HepG2 (cell line): ENCODE data around the gene C12orf60. TPM values are rescaled to one million over a fixed set of nuclear protein-coding genes. Genes with fewer than 3 reads are reported as not detected.

Experiments
- ATAC-seq: fragments of 200-7000 bp; cut with Tn5 transposase; 3 replicates; pipeline ENCODE4 v1.9.1; 2020; ENCODE audit warnings: mild to moderate bottlenecking, moderate library complexity
- BruUV-seq: library from RNA; stranded (reverse); fragments of 400-500 nt; replicated peaks from 2 replicates; lab custom pipeline; 2021; lab: Mats Ljungman, UMichigan
- CTCF ChIA-PET: fragments of 300-600 bp; formaldehyde crosslinking; extraction: SDS; loops from one replicate; lab custom pipeline; 2021; ENCODE audit warnings: low total read pairs, inconsistent platforms, low intra/inter-chr PET ratio; lab: Yijun Ruan, JAX
- POLR2A ChIA-PET: fragments of 350-600 bp; sonication (Branson Sonifier 250); formaldehyde crosslinking; loops from one replicate; lab custom pipeline; 2020; ENCODE audit warnings: antibody characterized with exemption, inconsistent platforms; lab: Yijun Ruan, JAX
- DNase-seq: peaks from one replicate; pipeline ENCODE4 v3.0.0-alpha.2; 2015; ENCODE audit warnings: low spot score
- FAIRE-seq: peaks from 3 replicates; lab custom pipeline; 2011; peaks lifted over from hg19 to GRCh38; lab: Jason Lieb, UNC
- H2AFZ ChIP-seq: one replicate; pipeline ENCODE4 v1.6.1; 2011; ENCODE audit warnings: low read length, inconsistent platforms
- H3K27ac ChIP-seq: fragments of 300-600 bp; 3 replicates; pipeline ENCODE4 v1.8.0; 2011; ENCODE audit warnings: mixed run types, mild to moderate bottlenecking, mixed read lengths, low read length, inconsistent platforms; ENCODE audit not compliant: insufficient read depth; ENCODE audit errors: extremely low read length
- H3K27me3 ChIP-seq, 2 experiments: fragments of 200-600 bp in 1 of 2; 2 replicates in 1 of 2; 3 replicates in 1 of 2; pipeline versions ENCODE4 v1.6.0 to v1.8.0; 2011; ENCODE audit warnings: low read length in 2 of 2, mild to moderate bottlenecking in 2 of 2, moderate library complexity in 2 of 2, inconsistent platforms in 1 of 2; ENCODE audit not compliant: insufficient read depth in 2 of 2, control insufficient read depth in 1 of 2
- H3K36me3 ChIP-seq, 2 experiments: fragments of 200-600 bp in 1 of 2; replicated peaks in 1 of 2; 2 replicates in 1 of 2; 3 replicates in 1 of 2; pipeline versions ENCODE4 v1.5.1 to v1.8.0; 2011; ENCODE audit warnings: low read length in 2 of 2, inconsistent platforms in 1 of 2; ENCODE audit not compliant: insufficient read depth in 2 of 2, control insufficient read depth in 1 of 2
- H3K4me1 ChIP-seq: 2 replicates; pipeline ENCODE4 v1.5.1; 2012; ENCODE audit warnings: low read length, inconsistent platforms; ENCODE audit not compliant: insufficient read depth
- H3K4me2 ChIP-seq: 2 replicates; pipeline ENCODE4 v1.6.0; 2011; ENCODE audit warnings: low read depth, low read length, inconsistent platforms
- H3K4me3 ChIP-seq, 3 experiments: fragments of 200-600 bp in 1 of 3; sonication (generic), shearing (Covaris generic) in 1 of 3; replicated peaks in 1 of 3; 2 replicates each; pipeline ENCODE4 v1.5.1; 2011 to 2016; ENCODE audit warnings: low read length in 3 of 3, inconsistent platforms in 2 of 3, low read depth in 2 of 3, mild to moderate bottlenecking in 2 of 3, control low read depth in 1 of 3, mixed read lengths in 1 of 3; ENCODE audit not compliant: insufficient read depth in 1 of 3
- H3K79me2 ChIP-seq: one replicate; pipeline ENCODE4 v1.6.1; 2011; ENCODE audit warnings: low read length, inconsistent platforms; ENCODE audit not compliant: insufficient read depth
- H3K9ac ChIP-seq: 2 replicates; pipeline ENCODE4 v1.6.0; 2011; ENCODE audit warnings: mild to moderate bottlenecking, low read depth, low read length, inconsistent platforms; ENCODE audit not compliant: insufficient read depth
- H3K9me3 ChIP-seq: 2 replicates; pipeline ENCODE4 v1.5.1; 2012; ENCODE audit warnings: mild to moderate bottlenecking, low read length
- H4K20me1 ChIP-seq: 2 replicates; pipeline ENCODE4 v1.6.0; 2011; ENCODE audit warnings: inconsistent platforms, mild to moderate bottlenecking, low read length, moderate library complexity; ENCODE audit not compliant: insufficient read depth
- ATRX ChIP-seq: sonication (generic); formaldehyde crosslinking; IDR thresholded peaks from 2 replicates; pipeline ENCODE4 v1.4.0; 2020; ENCODE audit warnings: missing genetic modification reagents, borderline replicate concordance
- ESRRA ChIP-seq: sonication (generic); formaldehyde crosslinking; IDR thresholded peaks from 2 replicates; pipeline ENCODE4 v1.5.1; 2020; ENCODE audit warnings: mild to moderate bottlenecking, low read depth, missing genetic modification reagents
- HNRNPK ChIP-seq: fragments of 200-400 bp; formaldehyde crosslinking; IDR thresholded peaks from 2 replicates; pipeline ENCODE4 v1.6.1; 2018; ENCODE audit warnings: low read length, low read depth, moderate library complexity, mild to moderate bottlenecking; ENCODE audit not compliant: poor library complexity, severe bottlenecking
- MAFF ChIP-seq: IDR thresholded peaks from 2 replicates; pipeline ENCODE4 v1.6.1; 2011; ENCODE audit warnings: low read depth, low read length, improper control_type of control experiment
- MXI1 ChIP-seq: IDR thresholded peaks from 3 replicates; pipeline ENCODE4 v1.6.1; 2012; ENCODE audit warnings: low read depth, low read length, inconsistent platforms, borderline replicate concordance
- NCOA1 ChIP-seq: sonication (generic); formaldehyde crosslinking; IDR thresholded peaks from 2 replicates; pipeline ENCODE4 v1.9.0; 2021; ENCODE audit warnings: missing genetic modification reagents
- NFRKB ChIP-seq: fragments of 450-650 bp; IDR thresholded peaks from 2 replicates; pipeline ENCODE4 v1.6.1; 2017
- NRL ChIP-seq: sonication (generic); formaldehyde crosslinking; IDR thresholded peaks from 2 replicates; pipeline ENCODE4 v1.5.0; 2020; ENCODE audit warnings: missing genetic modification reagents, mild to moderate bottlenecking, moderate library complexity, borderline replicate concordance
- RFXAP ChIP-seq: sonication (generic); formaldehyde crosslinking; IDR thresholded peaks from 2 replicates; pipeline ENCODE4 v1.4.0; 2020; ENCODE audit warnings: missing genetic modification reagents, borderline replicate concordance
- SNAPC2 ChIP-seq: sonication (generic); formaldehyde crosslinking; IDR thresholded peaks from 2 replicates; pipeline ENCODE4 v1.8.1; 2022; ENCODE audit warnings: mild to moderate bottlenecking, missing genetic modification reagents
- SOX5 ChIP-seq: IDR thresholded peaks from 2 replicates; pipeline ENCODE4 v1.6.1; 2016; ENCODE audit warnings: borderline replicate concordance
- XRCC5 ChIP-seq: fragments of 200-400 bp; formaldehyde crosslinking; optimal IDR thresholded peaks from 2 replicates; pipeline ENCODE3; 2017; ENCODE audit warnings: mild to moderate bottlenecking, low read length
- ZNF354B ChIP-seq: sonication (generic); formaldehyde crosslinking; IDR thresholded peaks from 2 replicates; pipeline ENCODE4 v1.8.0; 2022; ENCODE audit warnings: mild to moderate bottlenecking, missing genetic modification reagents
- ZNF558 ChIP-seq: sonication (generic); formaldehyde crosslinking; IDR thresholded peaks from 2 replicates; pipeline ENCODE4 v1.9.0; 2022; ENCODE audit warnings: mild to moderate bottlenecking, missing genetic modification reagents, borderline replicate concordance
- ZNF629 ChIP-seq: sonication (generic); formaldehyde crosslinking; conservative IDR thresholded peaks from 2 replicates; pipeline ENCODE4 v1.5.0; 2020; ENCODE audit warnings: missing genetic modification reagents
- WGBS: methylation state at CpG from one replicate; pipeline ENCODE4 v1.1.6; 2017; ENCODE audit warnings: low lambda C conversion rate; 5-methylcytosine and 5-hydroxymethylcytosine counted together
- in situ Hi-C: cut with HindIII; loops from 2 replicates; pipeline ENCODE4 v1.10.0; 2017; ENCODE audit warnings: low pct_unique_long_range_greater_than_20kb; ENCODE audit not compliant: extremely low pct_ligation_motif_present
- intact Hi-C: fragments of 100-400 bp; cut with micrococcal nuclease; formaldehyde crosslinking; loops from one replicate; pipeline ENCODE4 v1.10.0; 2022; ENCODE audit not compliant: unreplicated experiment
- polyA plus RNA-seq, 8 experiments: library from polyadenylated mRNA; depleted of rRNA in 3 of 8; stranded (reverse) in 7 of 8; unstranded in 1 of 8; fragments of >200 nt; fragmentation: Illumina TruSeq in 4 of 8; extraction: Trizol in 4 of 8; gene quantifications; 2 replicates each; pipeline versions ENCODE4 v1.2.1 to v1.2.3, GENCODE V29; 2011 to 2016; ENCODE audit warnings: low read depth in 4 of 8, missing spikeins in 1 of 8, mixed read lengths in 1 of 8; ENCODE audit not compliant: insufficient read depth in 1 of 8
- total RNA-seq, 5 experiments: library from RNA; depleted of rRNA; stranded (reverse); fragments of >200 nt; fragmentation: Illumina TruSeq; extraction: Trizol; gene quantifications; 2 replicates each; pipeline ENCODE4 v1.2.3, GENCODE V29; 2016; ENCODE audit warnings: low read depth in 1 of 5
- TF ChIP-seq, protein P1 (sequence below): IDR thresholded peaks from 2 replicates; pipeline ENCODE4 v1.6.1; 2016; ENCODE audit warnings: low read depth, missing genetic modification reagents, missing compliant biosample characterization
- TF ChIP-seq, protein P2 (sequence below): IDR thresholded peaks from 2 replicates; pipeline ENCODE4 v1.6.1; 2012; ENCODE audit warnings: low read depth, low read length, improper control_type of control experiment
- TF ChIP-seq, protein P3 (sequence below): sonication (generic); formaldehyde crosslinking; IDR thresholded peaks from 2 replicates; pipeline ENCODE4 v1.5.0; 2020; ENCODE audit warnings: missing genetic modification reagents

Gene C12orf60
- total and polyA plus RNA-seq, 2 of the 13 experiments (the other 11 are each of a cell fraction or from before 2014, with no cell fraction given) = 0.55 to 1.4 TPM

DNA sequence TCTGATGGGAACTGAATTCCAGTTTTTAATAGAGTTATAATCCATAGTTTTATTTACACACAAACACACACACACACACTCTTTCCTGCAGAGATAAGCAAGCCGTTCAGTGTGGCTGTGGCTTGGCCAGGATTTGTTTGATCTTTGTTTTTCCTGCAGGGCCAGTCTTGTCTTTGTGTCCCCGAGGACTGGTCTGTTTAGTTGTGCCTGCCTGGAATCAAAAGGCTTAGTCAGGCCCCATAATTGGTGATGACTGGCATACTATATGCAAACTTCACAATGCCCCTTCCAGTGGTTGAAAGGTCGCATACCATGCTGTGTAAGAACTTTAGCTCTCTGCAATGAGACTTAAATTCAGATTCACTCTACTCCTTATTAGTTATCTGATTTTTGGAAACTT is 26.2 kb upstream of the C12orf60 start:
- H3K27me3 ChIP-seq = no peaks in the 10 kb centered on the region; a peak in 2 of 5 replicates
- ChIA-PET POLR2A (interaction anchor here (1.4 kb wide), 1 partner anchor 26 kb away, joined by 6 read pairs; the partner anchor contains the start of genes C12orf60 and WBP11), CTCF (no interaction called here)
- BruUV-seq = no TSS peak
- H3K9ac ChIP-seq = no peak overlapping the region
- peaks cover 7% of the 10 kb centered on the region for H3K79me2 ChIP-seq
- no peak overlapping the region for H3K4me3 ChIP-seq
- peak overlapping the region; percentile 55 for H3K4me2 ChIP-seq
- ATAC-seq (peak; percentile 38), FAIRE-seq (peak; percentile 12), DNase-seq (peak; percentile 77)
- no peaks in the 10 kb centered on the region for H4K20me1 ChIP-seq
- H3K36me3 ChIP-seq = no peaks in the 10 kb centered on the region
- WGBS = 5% methylated on average over 3 of the region's 3 CpGs
- no peak overlapping the region for H3K27ac ChIP-seq
- H3K9me3 ChIP-seq = no peaks in the 10 kb centered on the region
- intact Hi-C loops (loop anchor here (10.0 kb wide), 1 partner anchor 1108 kb away; the partner anchor contains the start of gene STRAP), in situ Hi-C loops (no loop called here)
- H3K4me1 ChIP-seq = peaks cover 42% of the 10 kb centered on the region
- H2AFZ ChIP-seq = no peak overlapping the region
- TF ChIP-seq ZNF558 = no peak
- no peak for TF ChIP-seq HNRNPK
- peak; percentile 38 for TF ChIP-seq SOX5 (CRISPR knock-in tag)
- TF ChIP-seq, protein P1, sequence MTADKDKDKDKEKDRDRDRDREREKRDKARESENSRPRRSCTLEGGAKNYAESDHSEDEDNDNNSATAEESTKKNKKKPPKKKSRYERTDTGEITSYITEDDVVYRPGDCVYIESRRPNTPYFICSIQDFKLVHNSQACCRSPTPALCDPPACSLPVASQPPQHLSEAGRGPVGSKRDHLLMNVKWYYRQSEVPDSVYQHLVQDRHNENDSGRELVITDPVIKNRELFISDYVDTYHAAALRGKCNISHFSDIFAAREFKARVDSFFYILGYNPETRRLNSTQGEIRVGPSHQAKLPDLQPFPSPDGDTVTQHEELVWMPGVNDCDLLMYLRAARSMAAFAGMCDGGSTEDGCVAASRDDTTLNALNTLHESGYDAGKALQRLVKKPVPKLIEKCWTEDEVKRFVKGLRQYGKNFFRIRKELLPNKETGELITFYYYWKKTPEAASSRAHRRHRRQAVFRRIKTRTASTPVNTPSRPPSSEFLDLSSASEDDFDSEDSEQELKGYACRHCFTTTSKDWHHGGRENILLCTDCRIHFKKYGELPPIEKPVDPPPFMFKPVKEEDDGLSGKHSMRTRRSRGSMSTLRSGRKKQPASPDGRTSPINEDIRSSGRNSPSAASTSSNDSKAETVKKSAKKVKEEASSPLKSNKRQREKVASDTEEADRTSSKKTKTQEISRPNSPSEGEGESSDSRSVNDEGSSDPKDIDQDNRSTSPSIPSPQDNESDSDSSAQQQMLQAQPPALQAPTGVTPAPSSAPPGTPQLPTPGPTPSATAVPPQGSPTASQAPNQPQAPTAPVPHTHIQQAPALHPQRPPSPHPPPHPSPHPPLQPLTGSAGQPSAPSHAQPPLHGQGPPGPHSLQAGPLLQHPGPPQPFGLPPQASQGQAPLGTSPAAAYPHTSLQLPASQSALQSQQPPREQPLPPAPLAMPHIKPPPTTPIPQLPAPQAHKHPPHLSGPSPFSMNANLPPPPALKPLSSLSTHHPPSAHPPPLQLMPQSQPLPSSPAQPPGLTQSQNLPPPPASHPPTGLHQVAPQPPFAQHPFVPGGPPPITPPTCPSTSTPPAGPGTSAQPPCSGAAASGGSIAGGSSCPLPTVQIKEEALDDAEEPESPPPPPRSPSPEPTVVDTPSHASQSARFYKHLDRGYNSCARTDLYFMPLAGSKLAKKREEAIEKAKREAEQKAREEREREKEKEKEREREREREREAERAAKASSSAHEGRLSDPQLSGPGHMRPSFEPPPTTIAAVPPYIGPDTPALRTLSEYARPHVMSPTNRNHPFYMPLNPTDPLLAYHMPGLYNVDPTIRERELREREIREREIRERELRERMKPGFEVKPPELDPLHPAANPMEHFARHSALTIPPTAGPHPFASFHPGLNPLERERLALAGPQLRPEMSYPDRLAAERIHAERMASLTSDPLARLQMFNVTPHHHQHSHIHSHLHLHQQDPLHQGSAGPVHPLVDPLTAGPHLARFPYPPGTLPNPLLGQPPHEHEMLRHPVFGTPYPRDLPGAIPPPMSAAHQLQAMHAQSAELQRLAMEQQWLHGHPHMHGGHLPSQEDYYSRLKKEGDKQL = no peak
- TF ChIP-seq ESRRA = no peak
- TF ChIP-seq NRL = no peak
- peak; percentile 78; the same call in 1 of the 2 replicates for TF ChIP-seq ZNF629
- TF ChIP-seq, protein P2, sequence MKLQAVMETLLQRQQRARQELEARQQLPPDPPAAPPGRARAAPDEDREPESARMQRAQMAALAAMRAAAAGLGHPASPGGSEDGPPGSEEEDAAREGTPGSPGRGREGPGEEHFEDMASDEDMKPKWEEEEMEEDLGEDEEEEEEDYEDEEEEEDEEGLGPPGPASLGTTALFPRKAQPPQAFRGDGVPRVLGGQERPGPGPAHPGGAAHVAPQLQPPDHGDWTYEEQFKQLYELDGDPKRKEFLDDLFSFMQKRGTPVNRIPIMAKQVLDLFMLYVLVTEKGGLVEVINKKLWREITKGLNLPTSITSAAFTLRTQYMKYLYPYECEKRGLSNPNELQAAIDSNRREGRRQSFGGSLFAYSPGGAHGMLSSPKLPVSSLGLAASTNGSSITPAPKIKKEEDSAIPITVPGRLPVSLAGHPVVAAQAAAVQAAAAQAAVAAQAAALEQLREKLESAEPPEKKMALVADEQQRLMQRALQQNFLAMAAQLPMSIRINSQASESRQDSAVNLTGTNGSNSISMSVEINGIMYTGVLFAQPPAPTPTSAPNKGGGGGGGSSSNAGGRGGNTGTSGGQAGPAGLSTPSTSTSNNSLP = 0 out of 2 replicates have a peak, but pooled peaks have one; percentile 36
- no peak for TF ChIP-seq SNAPC2 (CRISPR knock-in tag)
- no peak for TF ChIP-seq ZNF354B (CRISPR knock-in tag)
- no peak for TF ChIP-seq ATRX
- TF ChIP-seq NCOA1 (CRISPR knock-in tag) = no peak
- TF ChIP-seq XRCC5 = no peak
- TF ChIP-seq RFXAP = no peak
- TF ChIP-seq MAFF = peak; percentile 27; the same call in 1 of the 2 replicates
- TF ChIP-seq NFRKB = no peak
- TF ChIP-seq, protein P3, sequence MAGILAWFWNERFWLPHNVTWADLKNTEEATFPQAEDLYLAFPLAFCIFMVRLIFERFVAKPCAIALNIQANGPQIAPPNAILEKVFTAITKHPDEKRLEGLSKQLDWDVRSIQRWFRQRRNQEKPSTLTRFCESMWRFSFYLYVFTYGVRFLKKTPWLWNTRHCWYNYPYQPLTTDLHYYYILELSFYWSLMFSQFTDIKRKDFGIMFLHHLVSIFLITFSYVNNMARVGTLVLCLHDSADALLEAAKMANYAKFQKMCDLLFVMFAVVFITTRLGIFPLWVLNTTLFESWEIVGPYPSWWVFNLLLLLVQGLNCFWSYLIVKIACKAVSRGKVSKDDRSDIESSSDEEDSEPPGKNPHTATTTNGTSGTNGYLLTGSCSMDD (CRISPR knock-in tag) = no peak
- no peak for TF ChIP-seq MXI1
